ENCODE results near the gene HIPK1.

The HIPK1 gene

GRCh38 chr1:113928187-113928930, 765 bp upstream of the HIPK1 start:
- Mint-ChIP-seq H3K4me3 (peak overlapping the region; percentile 99), H3K27me3 (no peaks in the 10 kb centered on the region), H3K27ac (peak overlapping the region; percentile 99), H3K9me3 (no peaks in the 10 kb centered on the region), H3K4me1 (peaks cover 35% of the 10 kb centered on the region), H3K36me3 (peaks cover 5% of the 10 kb centered on the region)
- DNase-seq (ENCODE audit: low spot score in 2 of 2) (no peak), ATAC-seq (ENCODE audit: low read depth) (no peak)

DNA sequence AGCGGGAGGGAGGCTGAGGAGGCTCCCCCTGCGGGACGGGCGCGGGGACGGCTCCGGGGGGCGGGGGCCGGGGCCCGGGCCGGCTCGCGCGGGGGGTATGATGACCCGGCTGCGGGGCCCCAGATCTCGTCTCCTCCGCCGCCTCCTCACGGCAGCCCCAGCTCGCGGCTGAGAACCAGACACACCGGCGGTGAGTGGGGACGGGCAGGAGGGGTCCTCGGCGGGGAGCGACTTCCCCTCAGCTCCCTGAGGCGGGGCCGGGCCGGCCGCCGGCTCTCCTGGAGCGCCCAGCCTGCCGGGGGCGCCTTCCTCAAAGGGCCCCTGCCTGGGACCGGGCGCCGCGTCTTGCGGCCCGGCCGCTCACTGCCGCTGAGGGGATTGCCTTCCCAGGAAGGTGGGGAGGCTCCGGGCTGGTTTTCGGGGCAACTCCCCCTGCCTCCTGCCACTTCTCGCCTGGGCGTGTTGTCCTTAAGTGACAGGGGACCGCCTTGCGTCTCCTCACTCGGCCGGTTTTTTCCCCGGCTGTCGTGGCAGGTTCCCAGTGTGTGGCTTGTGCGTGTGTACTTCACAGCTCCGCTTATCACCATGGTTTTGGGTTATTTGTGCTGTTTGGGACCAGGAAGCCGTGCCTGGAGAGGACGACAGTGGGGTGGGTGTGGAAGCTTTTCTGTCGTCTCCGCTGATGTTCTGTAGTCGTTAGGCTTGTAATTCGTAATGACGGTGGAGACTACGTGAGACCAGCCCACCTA, 800 bp downstream of the HIPK1 start:
- peaks cover 40% of the 10 kb centered on the region for H3K4me1 Mint-ChIP-seq
- peak overlapping the region; percentile 99 for H3K27ac Mint-ChIP-seq
- no peaks in the 10 kb centered on the region for H3K27me3 Mint-ChIP-seq
- H3K9me3 Mint-ChIP-seq, result no peaks in the 10 kb centered on the region
- ATAC-seq (ENCODE audit: low read depth) (peak; percentile 41), DNase-seq (ENCODE audit: low spot score in 2 of 2) (peak; percentile 71 to 73)
- peak overlapping the region; percentile 99 for H3K4me3 Mint-ChIP-seq
- peaks cover 9% of the 10 kb centered on the region for H3K36me3 Mint-ChIP-seq

DNA sequence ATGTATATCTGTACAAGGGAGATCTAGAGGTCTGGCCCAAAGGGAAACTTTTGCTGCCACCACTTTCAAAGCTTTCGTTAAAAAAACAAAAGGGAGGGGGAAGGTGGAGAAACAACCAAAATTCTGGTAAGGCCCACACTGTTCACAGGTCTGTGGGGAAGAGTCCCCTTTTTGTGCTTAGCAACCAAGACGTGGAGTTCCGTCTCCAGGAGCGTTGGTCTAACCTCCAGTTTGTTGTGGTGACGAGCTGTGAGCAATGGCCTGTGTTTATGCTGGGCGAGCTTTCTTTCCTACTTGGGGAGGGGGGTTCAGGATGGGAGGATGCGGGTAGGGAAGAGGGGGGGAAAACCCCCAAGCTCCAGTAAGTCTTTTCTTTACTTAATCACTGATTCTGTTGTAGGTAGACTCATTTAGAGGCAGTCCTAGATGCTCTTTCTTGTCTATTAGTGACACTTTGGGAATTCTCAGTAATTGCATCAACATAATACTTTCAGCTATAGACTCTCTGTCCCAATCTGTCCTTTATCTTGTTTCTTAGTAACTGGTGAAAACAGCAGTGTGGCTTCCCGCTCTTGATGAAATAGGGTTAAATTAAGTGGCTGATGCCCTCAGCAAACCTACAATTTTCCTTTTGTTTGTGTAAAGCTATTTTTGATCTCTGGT, 1.5 kb downstream of the HIPK1 start:
- H3K9me3 Mint-ChIP-seq, result no peaks in the 10 kb centered on the region

GRCh38 chr1:113931451-113931851, 2.3 kb downstream of the HIPK1 start:
- ATAC-seq (ENCODE audit: low read depth), result no peak
- DNase-seq (ENCODE audit: low spot score in 2 of 2), result no peak
- no peaks in the 10 kb centered on the region for H3K27me3 Mint-ChIP-seq
- peak overlapping the region; percentile 94 for H3K4me3 Mint-ChIP-seq
- H3K27ac Mint-ChIP-seq, result peak overlapping the region; percentile 99
- peaks cover 9% of the 10 kb centered on the region for H3K36me3 Mint-ChIP-seq
- H3K9me3 Mint-ChIP-seq, result no peaks in the 10 kb centered on the region
- H3K4me1 Mint-ChIP-seq, result peaks cover 40% of the 10 kb centered on the region

More for the DNA sequence above, 1.5 kb downstream of the HIPK1 start:
- Mint-ChIP-seq H3K4me1 (peaks cover 40% of the 10 kb centered on the region), H3K36me3 (peaks cover 9% of the 10 kb centered on the region), H3K27ac (peak overlapping the region; percentile 99), H3K4me3 (peak overlapping the region; percentile 94), H3K27me3 (no peaks in the 10 kb centered on the region)
- ATAC-seq (ENCODE audit: low read depth) (peak; percentile 36), DNase-seq (ENCODE audit: low spot score in 2 of 2) (peak in 1 of 2 donors; percentile 56)

- Mint-ChIP-seq H3K4me3 (no peak overlapping the region), H3K4me1 (peaks cover 42% of the 10 kb centered on the region), H3K27ac (peak overlapping the region; percentile 54), H3K9me3 (no peaks in the 10 kb centered on the region), H3K27me3 (no peaks in the 10 kb centered on the region), H3K36me3 (peaks cover 9% of the 10 kb centered on the region)
- ATAC-seq (ENCODE audit: low read depth) (no peak), DNase-seq (ENCODE audit: low spot score in 2 of 2) (no peak)
Observed at GRCh38 chr1:113934006-113934405, 4.9 kb downstream of the HIPK1 start.

GRCh38 chr1:113934511-113935055, 5.5 kb downstream of the HIPK1 start:
- Mint-ChIP-seq H3K4me1 (peaks cover 47% of the 10 kb centered on the region), H3K27ac (no peak overlapping the region), H3K4me3 (no peak overlapping the region), H3K9me3 (no peaks in the 10 kb centered on the region), H3K36me3 (peaks cover 9% of the 10 kb centered on the region), H3K27me3 (no peaks in the 10 kb centered on the region)
- ATAC-seq (ENCODE audit: low read depth), result no peak
- DNase-seq (ENCODE audit: low spot score in 2 of 2), result no peak

DNA sequence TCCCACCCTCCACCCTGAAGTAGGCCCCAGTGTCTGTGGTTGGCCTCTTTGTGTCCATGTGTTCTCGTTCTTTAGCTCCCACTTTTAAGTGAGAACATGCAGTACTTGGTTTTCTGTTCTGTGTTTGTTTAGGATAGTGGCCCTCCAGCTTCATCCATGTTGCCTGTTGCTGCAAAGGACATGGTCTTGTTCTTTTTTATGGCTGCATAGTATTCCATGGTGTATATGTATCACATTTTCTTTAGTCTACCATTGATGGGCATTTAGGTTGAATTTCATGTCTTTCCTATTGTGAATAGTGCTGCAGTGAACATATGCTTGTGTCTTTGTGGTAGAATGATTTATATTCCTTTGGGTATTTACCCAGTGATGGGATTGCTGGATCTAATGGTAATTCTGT, 6.1 kb downstream of the HIPK1 start:
- peaks cover 49% of the 10 kb centered on the region for H3K4me1 Mint-ChIP-seq
- no peaks in the 10 kb centered on the region for H3K27me3 Mint-ChIP-seq
- H3K4me3 Mint-ChIP-seq, result no peak overlapping the region
- no peak for DNase-seq (ENCODE audit: low spot score in 2 of 2)
- no peaks in the 10 kb centered on the region for H3K9me3 Mint-ChIP-seq
- H3K36me3 Mint-ChIP-seq, result peaks cover 12% of the 10 kb centered on the region
- no peak for ATAC-seq (ENCODE audit: low read depth)
- no peak overlapping the region for H3K27ac Mint-ChIP-seq

DNA sequence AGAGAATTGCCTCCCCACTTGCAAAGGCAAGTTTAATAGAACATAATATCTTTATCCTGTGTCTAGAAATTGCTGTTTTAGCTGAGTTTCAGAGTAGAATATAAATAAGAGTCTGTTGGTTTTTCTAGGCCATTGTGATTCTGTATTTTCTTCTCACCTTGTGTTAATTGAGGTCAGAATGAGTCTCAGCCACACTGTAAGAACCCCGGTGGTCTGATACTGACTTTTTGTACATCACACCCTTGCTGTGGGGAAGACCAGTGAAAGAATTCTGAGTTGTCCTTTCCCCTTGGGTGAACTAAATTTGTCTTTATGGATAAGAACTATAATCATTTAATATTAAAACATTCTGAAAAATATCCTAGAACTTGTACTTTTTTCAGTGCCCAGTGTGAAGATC, 6.8 kb downstream of the HIPK1 start:
- DNase-seq (ENCODE audit: low spot score in 2 of 2) (no peak), ATAC-seq (ENCODE audit: low read depth) (no peak)
- Mint-ChIP-seq H3K4me1 (peaks cover 47% of the 10 kb centered on the region), H3K27ac (no peak overlapping the region), H3K36me3 (peaks cover 19% of the 10 kb centered on the region), H3K4me3 (no peak overlapping the region), H3K27me3 (no peaks in the 10 kb centered on the region), H3K9me3 (no peaks in the 10 kb centered on the region)

DNA sequence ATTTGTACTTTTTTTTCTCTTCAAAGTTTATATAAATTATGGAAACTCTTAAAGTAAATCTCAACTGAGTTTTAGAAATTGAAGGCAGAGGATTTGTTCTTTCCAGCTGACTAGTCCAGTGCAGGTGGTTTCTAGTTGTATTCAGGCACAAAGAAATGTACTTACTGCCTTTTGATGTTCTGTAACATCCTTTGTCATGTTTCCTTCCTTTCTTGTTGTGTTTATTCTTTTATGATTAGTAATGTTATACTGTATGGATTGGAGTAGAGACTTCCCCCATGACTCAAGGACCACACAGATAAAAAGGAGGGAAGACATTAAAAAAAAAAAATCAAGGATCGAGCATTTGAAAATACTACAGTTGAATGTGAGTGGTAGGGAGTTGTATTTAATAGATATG, 8.0 kb downstream of the HIPK1 start:
- DNase-seq (ENCODE audit: low spot score in 2 of 2) (no peak), ATAC-seq (ENCODE audit: low read depth) (no peak)
- no peaks in the 10 kb centered on the region for H3K27me3 Mint-ChIP-seq
- H3K36me3 Mint-ChIP-seq, result peaks cover 19% of the 10 kb centered on the region
- H3K9me3 Mint-ChIP-seq, result no peaks in the 10 kb centered on the region
- no peak overlapping the region for H3K4me3 Mint-ChIP-seq
- H3K27ac Mint-ChIP-seq, result no peak overlapping the region
- peaks cover 39% of the 10 kb centered on the region for H3K4me1 Mint-ChIP-seq

DNA sequence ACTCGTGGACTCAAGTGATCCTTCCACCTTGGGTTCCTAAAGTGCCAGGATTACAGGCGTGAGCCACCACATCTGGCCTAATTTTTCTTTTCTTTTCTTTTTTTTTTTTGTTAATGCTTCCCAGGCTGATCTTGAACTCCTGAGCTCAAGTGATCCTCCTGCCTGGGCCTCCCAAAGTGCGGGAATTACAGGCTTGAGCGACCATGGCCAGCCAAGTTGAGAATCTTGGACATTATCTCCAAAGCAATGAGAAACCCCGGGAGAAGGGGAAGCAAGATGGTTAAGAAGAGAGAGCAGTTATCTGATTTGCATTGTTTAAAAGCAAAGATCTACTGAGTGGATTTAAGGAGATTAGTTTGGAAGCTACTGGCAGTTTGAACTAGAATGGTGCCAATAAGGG, 9.1 kb downstream of the HIPK1 start:
- Mint-ChIP-seq H3K4me3 (no peak overlapping the region), H3K4me1 (peaks cover 33% of the 10 kb centered on the region), H3K27ac (peak overlapping the region; percentile 50), H3K9me3 (no peaks in the 10 kb centered on the region), H3K27me3 (no peaks in the 10 kb centered on the region), H3K36me3 (peaks cover 19% of the 10 kb centered on the region)
- no peak for DNase-seq (ENCODE audit: low spot score in 2 of 2)
- no peak for ATAC-seq (ENCODE audit: low read depth)

GRCh38 chr1:113940365-113941244, 11.5 kb downstream of the HIPK1 start:
- Mint-ChIP-seq H3K27me3 (no peaks in the 10 kb centered on the region), H3K36me3 (peaks cover 26% of the 10 kb centered on the region), H3K9me3 (no peaks in the 10 kb centered on the region), H3K4me1 (peaks cover 32% of the 10 kb centered on the region), H3K27ac (peak overlapping the region; percentile 45), H3K4me3 (no peak overlapping the region)
- DNase-seq (ENCODE audit: low spot score in 2 of 2) (no peak), ATAC-seq (ENCODE audit: low read depth) (peak; percentile 59)

- peaks cover 36% of the 10 kb centered on the region for H3K4me1 Mint-ChIP-seq
- H3K4me3 Mint-ChIP-seq, result no peak overlapping the region
- peak overlapping the region; percentile 45 for H3K27ac Mint-ChIP-seq
- H3K27me3 Mint-ChIP-seq, result no peaks in the 10 kb centered on the region
- DNase-seq (ENCODE audit: low spot score in 2 of 2) (no peak), ATAC-seq (ENCODE audit: low read depth) (no peak)
- H3K36me3 Mint-ChIP-seq, result peaks cover 28% of the 10 kb centered on the region
- H3K9me3 Mint-ChIP-seq, result no peaks in the 10 kb centered on the region
Observed at GRCh38 chr1:113941245-113941559, 12.1 kb downstream of the HIPK1 start.

DNA sequence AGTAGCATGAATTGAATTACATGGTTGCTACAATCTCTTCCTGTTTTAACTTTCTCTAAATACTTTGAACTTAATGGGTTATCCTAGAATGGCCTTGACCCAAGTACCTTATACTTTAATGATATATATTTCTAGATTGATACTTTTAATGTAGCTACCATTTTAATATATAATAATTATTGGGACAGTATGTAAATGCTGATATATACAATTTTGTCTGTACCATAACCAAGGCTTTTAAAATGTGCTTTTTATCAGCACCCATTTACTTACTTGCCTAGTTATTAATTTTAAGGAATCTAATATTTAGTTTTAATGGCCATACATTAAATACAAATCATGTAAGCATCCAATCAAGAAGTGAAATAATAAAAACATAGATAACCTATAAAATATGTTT, 13.4 kb downstream of the HIPK1 start:
- no peak for DNase-seq (ENCODE audit: low spot score in 2 of 2)
- H3K9me3 Mint-ChIP-seq, result no peaks in the 10 kb centered on the region
- ATAC-seq (ENCODE audit: low read depth), result no peak
- peaks cover 42% of the 10 kb centered on the region for H3K4me1 Mint-ChIP-seq
- no peak overlapping the region for H3K4me3 Mint-ChIP-seq
- H3K27ac Mint-ChIP-seq, result no peak overlapping the region
- H3K36me3 Mint-ChIP-seq, result peaks cover 28% of the 10 kb centered on the region
- no peaks in the 10 kb centered on the region for H3K27me3 Mint-ChIP-seq

All from memory B cell (primary cell).